Panc1 (cell line): Measurements from ENCODE around the gene TRPC4AP. TPM values are rescaled to one million over a fixed set of nuclear protein-coding genes. Genes with fewer than 3 reads are reported as not detected.

Source experiments
- ATAC-seq: fragments of 200-7000 bp; cut with Tn5 transposase; 2 replicates; pipeline ENCODE4 v1.9.1; 2020; ENCODE audit warnings: mild to moderate bottlenecking, moderate library complexity
- BruUV-seq: library from RNA; stranded (reverse); fragments of 400-500 nt; replicated peaks from 2 replicates; lab custom pipeline; 2021; lab: Mats Ljungman, UMichigan
- CTCF ChIA-PET: fragments of 300-600 bp; sonication (Branson Sonifier 250); formaldehyde crosslinking; loops from one replicate; lab custom pipeline; 2022; ENCODE audit warnings: antibody characterized with exemption; lab: Charles Lee
- POLR2A ChIA-PET: fragments of 300-600 bp; sonication (Branson Sonifier 250); formaldehyde crosslinking; loops from one replicate; lab custom pipeline; 2022; ENCODE audit warnings: antibody characterized with exemption; lab: Charles Lee
- DNase-seq: peaks from one replicate; pipeline ENCODE4 v3.0.0-alpha.2; 2010; ENCODE audit warnings: low read depth, low spot score
- H3K27ac ChIP-seq: 2 replicates; pipeline ENCODE4 v1.5.1; 2011; ENCODE audit warnings: mild to moderate bottlenecking, low read length, inconsistent platforms
- H3K27me3 ChIP-seq: fragments of 200-500 bp; sonication (Bioruptor generic); 2 replicates; pipeline ENCODE4 v1.6.0; 2014; ENCODE audit warnings: low read length, inconsistent platforms; ENCODE audit not compliant: control insufficient read depth, insufficient read depth
- H3K36me3 ChIP-seq: fragments of 200-500 bp; sonication (Bioruptor generic); 2 replicates; pipeline ENCODE4 v1.5.1; 2014; ENCODE audit warnings: inconsistent platforms, mild to moderate bottlenecking, low read length, moderate library complexity; ENCODE audit not compliant: control insufficient read depth, insufficient read depth
- H3K4me1 ChIP-seq: 2 replicates; pipeline ENCODE4 v1.5.1; 2011; ENCODE audit warnings: inconsistent platforms, mild to moderate bottlenecking, low read length, moderate library complexity; ENCODE audit not compliant: control insufficient read depth, insufficient read depth
- H3K4me3 ChIP-seq, 2 experiments: 2 replicates each; pipeline ENCODE4 v1.5.1; 2011 to 2012; ENCODE audit warnings: low read depth in 2 of 2, low read length in 2 of 2, mild to moderate bottlenecking in 2 of 2, inconsistent platforms in 1 of 2, moderate library complexity in 1 of 2
- H3K9me3 ChIP-seq: fragments of 200-500 bp; sonication (Bioruptor generic); 2 replicates; pipeline ENCODE4 v1.5.1; 2014; ENCODE audit warnings: low read depth, mild to moderate bottlenecking, inconsistent platforms, low read length, moderate library complexity; ENCODE audit not compliant: control insufficient read depth, insufficient read depth
- CTCF ChIP-seq: fragments of 450-650 bp; IDR thresholded peaks from 2 replicates; pipeline ENCODE4 v1.5.1; 2017; ENCODE audit warnings: mild to moderate bottlenecking
- POLR2AphosphoS5 ChIP-seq: IDR thresholded peaks from 2 replicates; pipeline ENCODE4 v1.6.1; 2012; ENCODE audit warnings: mild to moderate bottlenecking, low read depth, low read length, moderate library complexity
- SIN3A ChIP-seq: IDR thresholded peaks from 2 replicates; pipeline ENCODE4 v1.6.1; 2012; ENCODE audit warnings: low read depth, mild to moderate bottlenecking, low read length, moderate library complexity, borderline replicate concordance; ENCODE audit not compliant: insufficient read depth
- TCF7L2 ChIP-seq: IDR thresholded peaks from 2 replicates; pipeline ENCODE4 v1.6.1; 2011; ENCODE audit warnings: mild to moderate bottlenecking, low read depth, low read length, inconsistent platforms
- in situ Hi-C: cut with HindIII; loops from 2 replicates; pipeline ENCODE4 v1.10.0; 2016; ENCODE audit warnings: low sequenced_read_pairs, low pct_unique_long_range_greater_than_20kb
- intact Hi-C: fragments of 100-400 bp; cut with micrococcal nuclease; formaldehyde crosslinking; loops from one replicate; pipeline ENCODE4 v1.10.0; 2022; ENCODE audit not compliant: unreplicated experiment
- total RNA-seq: library from RNA; stranded (reverse); gene quantifications from one replicate; pipeline ENCODE4 v1.2.1, GENCODE V29; 2021; ENCODE audit not compliant: unreplicated experiment
- TF ChIP-seq, protein P1 (sequence below), 2 experiments: IDR thresholded peaks; 2 replicates each; pipeline ENCODE4 v1.6.1; 2011 to 2012; ENCODE audit warnings: low read depth in 2 of 2, control low read depth in 1 of 2, low read length in 1 of 2, mild to moderate bottlenecking in 1 of 2, moderate library complexity in 1 of 2; ENCODE audit not compliant: insufficient read depth in 1 of 2

Gene TRPC4AP
- total RNA-seq, 1 experiment from 2014 or later = 48.4 TPM

DNA sequence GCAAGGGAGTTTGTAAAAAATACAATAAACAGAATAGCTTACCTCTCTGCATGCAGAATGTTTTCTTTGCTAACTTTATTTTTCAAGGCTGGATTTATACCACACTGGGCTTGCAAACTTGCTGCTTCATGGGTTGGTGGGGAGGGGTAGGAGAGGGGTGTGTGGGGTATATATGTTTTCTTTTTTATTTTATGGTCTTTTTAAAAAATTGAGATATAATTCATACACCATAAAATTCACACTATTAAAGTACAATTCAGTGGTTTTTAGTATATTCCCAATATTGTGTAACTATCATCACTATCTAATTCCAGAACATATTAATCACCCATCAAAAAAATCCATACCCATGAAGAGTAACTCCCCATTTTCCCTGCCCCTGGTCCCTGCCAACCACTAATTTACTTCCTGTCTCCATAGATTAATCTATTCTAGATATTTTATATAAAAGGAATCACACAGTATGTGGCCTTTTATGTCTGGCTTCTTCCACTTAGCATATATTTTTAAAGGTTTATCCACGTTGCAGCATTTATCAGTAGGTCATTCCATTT lies 14.3 kb upstream of the TRPC4AP start:
- in situ Hi-C loops = no loop called here
- Histone ChIP-seq H3K9me3 (no peaks in the 10 kb centered on the region), H3K27me3 (no peaks in the 10 kb centered on the region), H3K36me3 (no peaks in the 10 kb centered on the region), H3K27ac (no peak overlapping the region), H3K4me1 (no peaks in the 10 kb centered on the region), H3K4me3 (no peak overlapping the region)
- TF ChIP-seq POLR2AphosphoS5 (no peak), CTCF (no peak), TCF7L2 (no peak), SIN3A (no peak)
- TF ChIP-seq, protein P1, sequence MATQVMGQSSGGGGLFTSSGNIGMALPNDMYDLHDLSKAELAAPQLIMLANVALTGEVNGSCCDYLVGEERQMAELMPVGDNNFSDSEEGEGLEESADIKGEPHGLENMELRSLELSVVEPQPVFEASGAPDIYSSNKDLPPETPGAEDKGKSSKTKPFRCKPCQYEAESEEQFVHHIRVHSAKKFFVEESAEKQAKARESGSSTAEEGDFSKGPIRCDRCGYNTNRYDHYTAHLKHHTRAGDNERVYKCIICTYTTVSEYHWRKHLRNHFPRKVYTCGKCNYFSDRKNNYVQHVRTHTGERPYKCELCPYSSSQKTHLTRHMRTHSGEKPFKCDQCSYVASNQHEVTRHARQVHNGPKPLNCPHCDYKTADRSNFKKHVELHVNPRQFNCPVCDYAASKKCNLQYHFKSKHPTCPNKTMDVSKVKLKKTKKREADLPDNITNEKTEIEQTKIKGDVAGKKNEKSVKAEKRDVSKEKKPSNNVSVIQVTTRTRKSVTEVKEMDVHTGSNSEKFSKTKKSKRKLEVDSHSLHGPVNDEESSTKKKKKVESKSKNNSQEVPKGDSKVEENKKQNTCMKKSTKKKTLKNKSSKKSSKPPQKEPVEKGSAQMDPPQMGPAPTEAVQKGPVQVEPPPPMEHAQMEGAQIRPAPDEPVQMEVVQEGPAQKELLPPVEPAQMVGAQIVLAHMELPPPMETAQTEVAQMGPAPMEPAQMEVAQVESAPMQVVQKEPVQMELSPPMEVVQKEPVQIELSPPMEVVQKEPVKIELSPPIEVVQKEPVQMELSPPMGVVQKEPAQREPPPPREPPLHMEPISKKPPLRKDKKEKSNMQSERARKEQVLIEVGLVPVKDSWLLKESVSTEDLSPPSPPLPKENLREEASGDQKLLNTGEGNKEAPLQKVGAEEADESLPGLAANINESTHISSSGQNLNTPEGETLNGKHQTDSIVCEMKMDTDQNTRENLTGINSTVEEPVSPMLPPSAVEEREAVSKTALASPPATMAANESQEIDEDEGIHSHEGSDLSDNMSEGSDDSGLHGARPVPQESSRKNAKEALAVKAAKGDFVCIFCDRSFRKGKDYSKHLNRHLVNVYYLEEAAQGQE (IDR thresholded peaks at IDR 0.05; ENCODE audit: insufficient read depth in 1 of 2, low read depth in 2 of 2, low read length in 1 of 2) = no peak
- DNase-seq (no peak), ATAC-seq (no peak)
- intact Hi-C loops = no loop called here
- ChIA-PET POLR2A (no interaction called here), CTCF (no interaction called here)
- no TSS peak for BruUV-seq

- Histone ChIP-seq H3K36me3 (no peaks in the 10 kb centered on the region), H3K27ac (no peak overlapping the region), H3K4me3 (no peak overlapping the region), H3K9me3 (no peaks in the 10 kb centered on the region), H3K27me3 (no peaks in the 10 kb centered on the region), H3K4me1 (no peaks in the 10 kb centered on the region)
- in situ Hi-C loops = no loop called here
- no peak for TF ChIP-seq TCF7L2
- CTCF ChIA-PET = no interaction called here
- no peak for ATAC-seq
- intact Hi-C loops = no loop called here
- no peak for DNase-seq
- no TSS peak for BruUV-seq
- POLR2A ChIA-PET = no interaction called here
Measured at GRCh38 chr20:35104685-35105295, 12.2 kb upstream of the TRPC4AP start.

- BruUV-seq = no TSS peak
- TF ChIP-seq, protein P1 (IDR thresholded peaks at IDR 0.05; ENCODE audit: insufficient read depth in 1 of 2, low read depth in 2 of 2, low read length in 1 of 2) = no peak
- Histone ChIP-seq H3K4me3 (no peak overlapping the region), H3K27me3 (no peaks in the 10 kb centered on the region), H3K9me3 (no peaks in the 10 kb centered on the region), H3K27ac (no peak overlapping the region), H3K4me1 (no peaks in the 10 kb centered on the region), H3K36me3 (no peaks in the 10 kb centered on the region)
- in situ Hi-C loops = no loop called here
- no peak for DNase-seq
- ChIA-PET CTCF (no interaction called here), POLR2A (no interaction called here)
- no peak for ATAC-seq
- intact Hi-C loops = no loop called here
Measured at GRCh38 chr20:35101620-35102019, 9.0 kb upstream of the TRPC4AP start.
